SK-N-SH treated with all-trans-retinoic acid at 6 μM for 48 hours (cell line): ENCODE data around the gene DDI1.

Source experiments
- ATAC-seq: fragments of 200-7000 bp; cut with Tn5 transposase; 3 replicates; pipeline ENCODE4 v1.9.1; 2020; ENCODE audit warnings: mild to moderate bottlenecking, moderate library complexity
- ARNTL ChIP-seq: fragments of 450-650 bp; formaldehyde crosslinking; IDR thresholded peaks from 2 replicates; pipeline ENCODE4 v1.5.0; 2020; ENCODE audit warnings: low read depth, mild to moderate bottlenecking, moderate library complexity, borderline replicate concordance
- CREB5 ChIP-seq: fragments of 250-450 bp; sonication (Bioruptor Pico); IDR thresholded peaks from 2 replicates; pipeline ENCODE4 v1.5.1; 2020; ENCODE audit warnings: low read depth, mild to moderate bottlenecking, moderate library complexity
- CSDC2 ChIP-seq: fragments of 250-450 bp; sonication (Bioruptor Pico); IDR thresholded peaks from 2 replicates; pipeline ENCODE4 v1.5.0; 2020; ENCODE audit warnings: mild to moderate bottlenecking, moderate library complexity
- CSRNP3 ChIP-seq: fragments of 250-450 bp; sonication (Bioruptor Pico); IDR thresholded peaks from 2 replicates; pipeline ENCODE4 v1.5.1; 2021; ENCODE audit warnings: mild to moderate bottlenecking, moderate library complexity
- GLIS3 ChIP-seq: fragments of 250-450 bp; sonication (Bioruptor Pico); IDR thresholded peaks from 2 replicates; pipeline ENCODE4 v1.5.0; 2020; ENCODE audit warnings: mild to moderate bottlenecking, moderate library complexity
- ISL1 ChIP-seq: fragments of 250-450 bp; sonication (Bioruptor Pico); IDR thresholded peaks from 2 replicates; pipeline ENCODE4 v2.1.2; 2022; ENCODE audit warnings: mild to moderate bottlenecking, moderate library complexity
- OSR1 ChIP-seq: fragments of 250-450 bp; sonication (Bioruptor Pico); IDR thresholded peaks from 2 replicates; pipeline ENCODE4 v1.8.0; 2022; ENCODE audit warnings: moderate library complexity, mild to moderate bottlenecking, inconsistent platforms
- POU6F1 ChIP-seq: fragments of 250-450 bp; sonication (Bioruptor Pico); IDR thresholded peaks from 2 replicates; pipeline ENCODE4 v1.8.0; 2021; ENCODE audit warnings: low read depth, mild to moderate bottlenecking, moderate library complexity, borderline replicate concordance
- PPARA ChIP-seq: fragments of 250-450 bp; sonication (Bioruptor Pico); IDR thresholded peaks from 2 replicates; pipeline ENCODE4 v1.5.0; 2020; ENCODE audit warnings: mild to moderate bottlenecking, borderline replicate concordance
- RARB ChIP-seq: fragments of 250-450 bp; sonication (Bioruptor Pico); IDR thresholded peaks from 2 replicates; pipeline ENCODE4 v1.8.0; 2021; ENCODE audit warnings: mild to moderate bottlenecking, moderate library complexity
- SNAI2 ChIP-seq: fragments of 250-450 bp; sonication (Bioruptor Pico); IDR thresholded peaks from 2 replicates; pipeline ENCODE4 v1.5.0; 2020; ENCODE audit warnings: mild to moderate bottlenecking, moderate library complexity
- TCF4 ChIP-seq: fragments of 250-450 bp; sonication (Bioruptor Pico); IDR thresholded peaks from 2 replicates; pipeline ENCODE4 v1.8.0; 2021; ENCODE audit warnings: mild to moderate bottlenecking, moderate library complexity, borderline replicate concordance
- TOX ChIP-seq: fragments of 250-450 bp; sonication (Bioruptor Pico); IDR thresholded peaks from 2 replicates; pipeline ENCODE4 v1.8.0; 2021; ENCODE audit warnings: mild to moderate bottlenecking, moderate library complexity, borderline replicate concordance
- TSHZ2 ChIP-seq: fragments of 250-450 bp; sonication (Bioruptor Pico); IDR thresholded peaks from 2 replicates; pipeline ENCODE4 v1.5.0; 2020; ENCODE audit warnings: mild to moderate bottlenecking, moderate library complexity
- ZFP3 ChIP-seq: fragments of 250-450 bp; sonication (Bioruptor Pico); IDR thresholded peaks from 2 replicates; pipeline ENCODE4 v1.5.0; 2020; ENCODE audit warnings: mild to moderate bottlenecking, moderate library complexity
- ZFP30 ChIP-seq: fragments of 450-650 bp; formaldehyde crosslinking; IDR thresholded peaks from 2 replicates; pipeline ENCODE4 v1.5.0; 2022; ENCODE audit warnings: mild to moderate bottlenecking, moderate library complexity
- ZNF565 ChIP-seq: fragments of 450-650 bp; formaldehyde crosslinking; conservative IDR thresholded peaks from 2 replicates; pipeline ENCODE4 v1.5.0; 2020; ENCODE audit warnings: low read depth, mild to moderate bottlenecking, moderate library complexity
- ZNF70 ChIP-seq: fragments of 450-650 bp; formaldehyde crosslinking; IDR thresholded peaks from 2 replicates; pipeline ENCODE4 v1.5.0; 2020; ENCODE audit warnings: mild to moderate bottlenecking, moderate library complexity
- ZNF8 ChIP-seq: fragments of 450-650 bp; formaldehyde crosslinking; IDR thresholded peaks from 2 replicates; pipeline ENCODE4 v1.5.0; 2020; ENCODE audit warnings: mild to moderate bottlenecking, moderate library complexity

DDI1 gene

GRCh38 chr11:104003491-104003890, 32.9 kb upstream of the DDI1 start:
- no peak for TF ChIP-seq RARB (CRISPR knock-in tag)
- TF ChIP-seq TCF4 (CRISPR knock-in tag) = no peak
- TF ChIP-seq POU6F1 (CRISPR knock-in tag) = no peak
- no peak for TF ChIP-seq ISL1 (CRISPR knock-in tag)
- TF ChIP-seq ZNF565 = no peak
- no peak for TF ChIP-seq TSHZ2
- TF ChIP-seq PPARA (CRISPR knock-in tag) = no peak
- TF ChIP-seq SNAI2 = no peak
- no peak for TF ChIP-seq ZNF70
- no peak; the same call in 2 of the 3 replicates for ATAC-seq

GRCh38 chr11:104005234-104005855, 31.1 kb upstream of the DDI1 start:
- ATAC-seq = no peak
- no peak for TF ChIP-seq ZFP30 (CRISPR knock-in tag)
- TF ChIP-seq ZNF565 = no peak
- TF ChIP-seq POU6F1 (CRISPR knock-in tag) = no peak
- TF ChIP-seq ZNF70 = no peak
- no peak for TF ChIP-seq PPARA (CRISPR knock-in tag)
- TF ChIP-seq CSDC2 (CRISPR knock-in tag) = no peak
- no peak for TF ChIP-seq OSR1 (CRISPR knock-in tag)
- TF ChIP-seq TOX (CRISPR knock-in tag) = no peak
- no peak for TF ChIP-seq RARB (CRISPR knock-in tag)
- no peak for TF ChIP-seq ZNF8 (CRISPR knock-in tag)
- TF ChIP-seq TCF4 (CRISPR knock-in tag) = no peak
- TF ChIP-seq GLIS3 = no peak
- no peak for TF ChIP-seq SNAI2
- no peak for TF ChIP-seq ARNTL (CRISPR knock-in tag)
- no peak for TF ChIP-seq TSHZ2
- TF ChIP-seq CSRNP3 = no peak
- no peak for TF ChIP-seq ZFP3 (CRISPR knock-in tag)

GRCh38 chr11:104009744-104010143, 26.7 kb upstream of the DDI1 start:
- TF ChIP-seq RARB (CRISPR knock-in tag) = no peak
- TF ChIP-seq OSR1 (CRISPR knock-in tag) = no peak
- no peak for TF ChIP-seq ZNF565
- TF ChIP-seq ISL1 (CRISPR knock-in tag) = no peak
- no peak for TF ChIP-seq TSHZ2
- TF ChIP-seq TCF4 (CRISPR knock-in tag) = no peak
- TF ChIP-seq GLIS3 = no peak
- no peak for TF ChIP-seq ZNF70
- no peak for TF ChIP-seq ZFP30 (CRISPR knock-in tag)
- no peak for TF ChIP-seq ZFP3 (CRISPR knock-in tag)
- no peak for TF ChIP-seq SNAI2
- no peak for TF ChIP-seq CREB5
- no peak for ATAC-seq
